Gastroesophageal sphincter (tissue), 3 donors: ENCODE measurements around the gene HINFP.

Experiments used
- CTCF ChIP-seq, 4 experiments: fragments of 200-600 bp in 2 of 4; fragments of 450-650 bp in 2 of 4; sonication (generic) in 1 of 4; IDR thresholded peaks; one replicate each; pipeline ENCODE4 v1.5.1; 2017 to 2019; ENCODE audit warnings: antibody characterized with exemption in 4 of 4, mild to moderate bottlenecking in 2 of 4, moderate library complexity in 2 of 4
- EP300 ChIP-seq: sonication (generic); formaldehyde crosslinking; IDR thresholded peaks from one replicate; pipeline ENCODE4 v1.6.1; 2017; ENCODE audit warnings: antibody characterized with exemption, mild to moderate bottlenecking
- POLR2A ChIP-seq, 2 donors: fragments of 450-650 bp; IDR thresholded peaks; one replicate each; pipeline ENCODE4 v1.6.1; 2017; ENCODE audit warnings: antibody characterized with exemption in 2 of 2, mild to moderate bottlenecking in 2 of 2, moderate library complexity in 1 of 2
- POLR2AphosphoS5 ChIP-seq: sonication (generic); formaldehyde crosslinking; IDR thresholded peaks from one replicate; pipeline ENCODE4 v1.6.1; 2017; ENCODE audit warnings: antibody characterized with exemption

DNA sequence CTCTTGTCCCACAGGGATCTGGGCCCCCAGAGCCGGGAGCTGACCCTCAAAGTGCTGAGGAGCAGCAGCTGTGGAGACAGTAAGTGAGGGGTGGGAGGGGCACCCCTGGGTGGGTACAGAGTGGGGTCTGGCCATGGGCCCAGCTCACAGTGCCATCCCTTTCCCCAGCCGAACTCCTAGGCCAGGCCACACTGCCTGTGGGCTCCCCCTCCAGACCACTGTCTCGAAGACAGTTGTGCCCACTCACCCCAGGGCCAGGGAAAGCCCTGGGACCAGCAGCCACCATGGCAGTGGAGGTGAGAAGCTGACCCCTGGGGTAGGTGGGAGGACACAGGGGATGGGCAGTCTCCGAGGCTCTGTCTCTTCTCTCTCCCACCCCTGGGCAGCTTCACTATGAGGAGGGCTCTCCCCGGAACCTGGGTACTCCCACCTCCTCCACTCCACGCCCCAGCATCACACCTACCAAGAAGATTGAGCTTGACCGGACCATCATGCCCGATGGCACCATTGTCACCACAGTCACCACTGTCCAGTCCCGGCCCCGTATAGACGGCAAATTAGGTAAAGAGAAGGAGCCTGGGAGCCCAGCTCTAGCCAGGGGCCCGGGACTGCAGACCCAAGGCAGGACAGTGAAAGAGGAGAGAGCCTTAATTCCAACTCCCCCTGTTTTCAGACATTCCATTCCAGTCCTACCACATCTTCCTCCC is 8.9 kb upstream of the HINFP start:
- no peak for TF ChIP-seq EP300
- TF ChIP-seq CTCF (IDR thresholded peaks at IDR 0.05) = no peak
- no peak for TF ChIP-seq POLR2AphosphoS5
- no peak for TF ChIP-seq POLR2A (IDR thresholded peaks at IDR 0.05)
